Myocyte (in vitro differentiated cells): ENCODE measurements around the gene MTMR2. TPM values are rescaled to one million over a fixed set of nuclear protein-coding genes. Genes with fewer than 3 reads are reported as not detected.

Source experiments
- total RNA-seq: library from RNA; depleted of rRNA; stranded (reverse); fragments of >200 nt; gene quantifications from 2 replicates; pipeline ENCODE4 v1.2.3, GENCODE V29; 2014

The MTMR2 gene
- total RNA-seq, 1 donor from 2014 or later, result 18.5 TPM

Other genes starting within 250 kb of the MTMR2 start
- 19.7 and 29.1 TPM in 2 replicates for gene FAM76B, start 134.3 kb downstream of the MTMR2 start, total RNA-seq
- 37.8 TPM in 2 replicates for gene CEP57, start 133.6 kb downstream of the MTMR2 start, total RNA-seq